ENCODE results near the gene SLIT3.

DNA sequence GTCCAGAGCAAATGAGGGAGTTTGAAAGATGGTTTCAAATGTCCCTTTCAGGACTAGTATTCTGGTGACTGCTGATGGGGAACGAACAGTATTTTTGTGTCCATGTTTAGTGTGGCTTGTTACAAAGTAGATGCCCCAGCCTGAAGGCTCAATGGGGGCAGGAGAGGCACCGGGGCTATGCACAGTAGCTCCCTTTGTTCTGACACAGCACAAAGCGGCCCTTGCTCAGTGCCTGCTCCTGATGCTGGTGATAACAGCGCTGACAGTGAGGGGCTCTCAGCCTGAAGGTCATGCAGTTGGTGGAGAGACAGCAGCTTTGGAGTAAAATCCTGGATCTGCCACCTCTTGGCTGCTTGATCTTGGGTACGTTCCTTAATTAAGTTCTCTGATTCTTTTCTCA is 188.9 kb downstream of the SLIT3 start:
- TF ChIP-seq, protein P1, sequence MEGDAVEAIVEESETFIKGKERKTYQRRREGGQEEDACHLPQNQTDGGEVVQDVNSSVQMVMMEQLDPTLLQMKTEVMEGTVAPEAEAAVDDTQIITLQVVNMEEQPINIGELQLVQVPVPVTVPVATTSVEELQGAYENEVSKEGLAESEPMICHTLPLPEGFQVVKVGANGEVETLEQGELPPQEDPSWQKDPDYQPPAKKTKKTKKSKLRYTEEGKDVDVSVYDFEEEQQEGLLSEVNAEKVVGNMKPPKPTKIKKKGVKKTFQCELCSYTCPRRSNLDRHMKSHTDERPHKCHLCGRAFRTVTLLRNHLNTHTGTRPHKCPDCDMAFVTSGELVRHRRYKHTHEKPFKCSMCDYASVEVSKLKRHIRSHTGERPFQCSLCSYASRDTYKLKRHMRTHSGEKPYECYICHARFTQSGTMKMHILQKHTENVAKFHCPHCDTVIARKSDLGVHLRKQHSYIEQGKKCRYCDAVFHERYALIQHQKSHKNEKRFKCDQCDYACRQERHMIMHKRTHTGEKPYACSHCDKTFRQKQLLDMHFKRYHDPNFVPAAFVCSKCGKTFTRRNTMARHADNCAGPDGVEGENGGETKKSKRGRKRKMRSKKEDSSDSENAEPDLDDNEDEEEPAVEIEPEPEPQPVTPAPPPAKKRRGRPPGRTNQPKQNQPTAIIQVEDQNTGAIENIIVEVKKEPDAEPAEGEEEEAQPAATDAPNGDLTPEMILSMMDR (IDR thresholded peaks at IDR 0.05; ENCODE audit: extremely low read depth in 1 of 2, insufficient read depth in 1 of 2, low read depth in 1 of 2, low read length in 2 of 2), result no peak
- TF ChIP-seq EZH2 (IDR thresholded peaks at IDR 0.05; ENCODE audit: borderline replicate concordance, low read depth, low read length, severe bottlenecking) (no peak), POLR2A (IDR thresholded peaks at IDR 0.05; ENCODE audit: low read depth, low read length) (no peak), POLR2AphosphoS5 (IDR thresholded peaks at IDR 0.05; ENCODE audit: insufficient read depth, low read depth, low read length) (no peak), GATA2 (IDR thresholded peaks at IDR 0.05; ENCODE audit: insufficient read depth, insufficient read length, low read depth, low read length) (no peak), JUN (IDR thresholded peaks at IDR 0.05; ENCODE audit: borderline replicate concordance, insufficient read depth, insufficient read length, low read depth) (no peak)
- TF ChIP-seq, protein P2, sequence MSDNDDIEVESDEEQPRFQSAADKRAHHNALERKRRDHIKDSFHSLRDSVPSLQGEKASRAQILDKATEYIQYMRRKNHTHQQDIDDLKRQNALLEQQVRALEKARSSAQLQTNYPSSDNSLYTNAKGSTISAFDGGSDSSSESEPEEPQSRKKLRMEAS (IDR thresholded peaks at IDR 0.05; ENCODE audit: insufficient read depth, insufficient read length), result no peak
